ENCODE results near the gene EARS2. TPM values are rescaled to one million over a fixed set of nuclear protein-coding genes. Genes with fewer than 3 reads are reported as not detected.

The EARS2 gene
- total and polyA plus RNA-seq, 3 experiments from 2014 or later, result 14.1 to 28.5 (median 26.9) TPM

- H3K9me3 Mint-ChIP-seq, result no peaks in the 10 kb centered on the region
- no peaks in the 10 kb centered on the region for H3K9me3 ChIP-seq (ENCODE audit: low read length)
- H3K36me3 Mint-ChIP-seq, result peaks cover 0 to 87% (median 19%) of the 10 kb centered on the region in 3 donors
- H3K27ac Mint-ChIP-seq, result peak overlapping the region in 2 of 8 donors; percentile 25 to 30
- H3K27me3 Mint-ChIP-seq, result no peaks in the 10 kb centered on the region
- peaks cover 12% of the 10 kb centered on the region for H3K4me1 ChIP-seq (ENCODE audit: insufficient read depth, low read length)
- H3K4me1 Mint-ChIP-seq, result peaks cover 17 to 34% (median 25%) of the 10 kb centered on the region in 3 donors
- no peaks in the 10 kb centered on the region for H3K27me3 ChIP-seq (ENCODE audit: insufficient read depth, low read length, poor library complexity, severe bottlenecking)
- ChIA-PET CTCF (no interaction called here), POLR2A (no interaction called here)
- H3K36me3 ChIP-seq (ENCODE audit: insufficient read depth, low read length), result peaks cover 47% of the 10 kb centered on the region
- H3K4me3 ChIP-seq (ENCODE audit: low read length), result no peak overlapping the region
- H3K27ac ChIP-seq (ENCODE audit: low read depth, low read length), result no peak overlapping the region
- no peak for DNase-seq
- H3K4me3 Mint-ChIP-seq, result peak overlapping the region in 1 of 7 donors; percentile 55
Observed at GRCh38 chr16:23563186-23563585, 6.0 kb upstream of the EARS2 start.

DNA sequence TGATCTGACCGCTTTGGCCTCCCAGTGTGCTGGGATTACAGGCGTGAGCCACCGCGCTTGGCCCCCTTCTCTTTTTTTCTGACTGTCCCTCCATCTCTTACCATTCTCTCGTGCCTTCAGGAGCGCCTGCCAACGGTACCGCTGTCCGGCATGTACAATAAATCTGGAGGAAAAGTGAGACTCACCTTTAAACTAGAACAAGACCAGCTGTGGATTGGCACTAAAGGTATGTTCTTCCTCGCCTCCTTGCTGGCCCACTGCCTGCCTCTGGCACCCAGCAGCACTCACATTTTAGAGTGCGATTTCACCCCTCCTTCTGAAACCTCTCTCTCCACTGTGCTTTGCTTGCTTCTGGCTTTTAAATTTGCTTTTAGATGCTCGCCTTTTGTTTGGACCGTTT, 5.4 kb upstream of the EARS2 start:
- Mint-ChIP-seq H3K4me1 (peaks cover 17 to 36% (median 25%) of the 10 kb centered on the region in 3 donors), H3K9me3 (no peaks in the 10 kb centered on the region), H3K4me3 (peak overlapping the region in 1 of 7 donors; percentile 13), H3K27me3 (no peaks in the 10 kb centered on the region), H3K36me3 (peaks cover 0 to 82% (median 19%) of the 10 kb centered on the region in 3 donors), H3K27ac (peak overlapping the region in 1 of 8 donors; percentile 25)
- peaks cover 44% of the 10 kb centered on the region for H3K36me3 ChIP-seq (ENCODE audit: insufficient read depth, low read length)
- no peak overlapping the region for H3K27ac ChIP-seq (ENCODE audit: low read depth, low read length)
- H3K27me3 ChIP-seq (ENCODE audit: insufficient read depth, low read length, poor library complexity, severe bottlenecking), result no peaks in the 10 kb centered on the region
- peak in 1 of 5 donors; percentile 26 for DNase-seq
- H3K9me3 ChIP-seq (ENCODE audit: low read length), result no peaks in the 10 kb centered on the region
- H3K4me1 ChIP-seq (ENCODE audit: insufficient read depth, low read length), result peaks cover 15% of the 10 kb centered on the region
- H3K4me3 ChIP-seq (ENCODE audit: low read length), result no peak overlapping the region
- CTCF ChIA-PET, result no interaction called here
- POLR2A ChIA-PET, result no interaction called here

- Mint-ChIP-seq H3K4me3 (peak overlapping the region in 1 of 7 donors; percentile 34), H3K9me3 (no peaks in the 10 kb centered on the region), H3K4me1 (peaks cover 23 to 42% (median 32%) of the 10 kb centered on the region in 3 donors), H3K27me3 (no peaks in the 10 kb centered on the region), H3K36me3 (peaks cover 0 to 81% (median 19%) of the 10 kb centered on the region in 3 donors), H3K27ac (peak overlapping the region in 1 of 8 donors; percentile 35)
- no peak overlapping the region for H3K27ac ChIP-seq (ENCODE audit: low read depth, low read length)
- no peak overlapping the region for H3K4me3 ChIP-seq (ENCODE audit: low read length)
- no peaks in the 10 kb centered on the region for H3K27me3 ChIP-seq (ENCODE audit: insufficient read depth, low read length, poor library complexity, severe bottlenecking)
- H3K36me3 ChIP-seq (ENCODE audit: insufficient read depth, low read length), result peaks cover 42% of the 10 kb centered on the region
- peaks cover 19% of the 10 kb centered on the region for H3K4me1 ChIP-seq (ENCODE audit: insufficient read depth, low read length)
- DNase-seq, result no peak
- ChIA-PET CTCF (no interaction called here), POLR2A (interaction anchor here (1.0 kb wide), 1 partner anchor 31 kb away, joined by 3 read pairs; no protein-coding TSS in a partner anchor)
- H3K9me3 ChIP-seq (ENCODE audit: low read length), result no peaks in the 10 kb centered on the region
Observed at GRCh38 chr16:23561586-23561985, 4.4 kb upstream of the EARS2 start.

DNA sequence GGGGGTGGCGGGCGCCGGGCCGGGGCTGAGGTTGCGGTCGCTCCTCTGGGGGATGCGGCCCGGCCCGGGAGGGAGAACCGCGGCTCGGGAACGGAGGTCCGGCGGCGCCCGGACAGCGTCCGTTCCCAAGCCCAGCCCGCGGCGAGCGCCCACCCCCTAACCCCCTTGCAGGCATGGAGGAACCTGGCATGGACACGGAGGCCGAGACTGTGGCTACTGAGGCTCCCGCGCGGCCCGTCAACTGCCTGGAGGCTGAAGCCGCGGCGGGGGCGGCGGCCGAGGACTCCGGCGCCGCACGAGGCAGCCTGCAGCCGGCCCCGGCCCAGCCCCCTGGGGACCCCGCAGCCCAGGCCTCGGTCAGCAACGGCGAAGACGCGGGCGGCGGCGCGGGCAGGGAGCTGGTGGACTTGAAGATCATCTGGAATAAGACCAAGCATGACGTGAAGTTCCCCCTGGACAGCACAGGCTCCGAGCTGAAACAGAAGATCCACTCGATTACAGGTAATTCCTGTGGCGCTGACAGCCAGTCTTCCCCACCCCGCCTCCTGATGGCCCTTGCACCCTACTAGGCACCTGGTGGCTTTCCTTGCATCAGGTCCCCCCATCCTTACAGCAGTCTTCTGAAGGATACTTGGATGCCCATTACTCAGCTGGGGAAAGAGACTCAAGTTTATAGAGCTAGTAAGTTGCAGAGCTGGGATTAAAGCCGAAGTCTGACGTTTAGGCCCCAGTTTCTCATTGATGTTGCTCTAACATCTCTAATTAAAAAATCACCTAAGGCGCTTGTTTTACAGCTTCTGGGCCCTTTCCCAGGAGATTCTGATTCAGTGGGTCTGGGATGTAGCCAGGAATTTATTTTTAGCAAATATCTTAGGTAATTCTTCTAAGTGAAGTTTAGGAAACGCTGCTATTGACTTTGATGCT, 891 bp upstream of the EARS2 start:
- peaks cover 22% of the 10 kb centered on the region for H3K36me3 ChIP-seq (ENCODE audit: insufficient read depth, low read length)
- peak overlapping the region; percentile 97 for H3K4me3 ChIP-seq (ENCODE audit: low read length)

DNA sequence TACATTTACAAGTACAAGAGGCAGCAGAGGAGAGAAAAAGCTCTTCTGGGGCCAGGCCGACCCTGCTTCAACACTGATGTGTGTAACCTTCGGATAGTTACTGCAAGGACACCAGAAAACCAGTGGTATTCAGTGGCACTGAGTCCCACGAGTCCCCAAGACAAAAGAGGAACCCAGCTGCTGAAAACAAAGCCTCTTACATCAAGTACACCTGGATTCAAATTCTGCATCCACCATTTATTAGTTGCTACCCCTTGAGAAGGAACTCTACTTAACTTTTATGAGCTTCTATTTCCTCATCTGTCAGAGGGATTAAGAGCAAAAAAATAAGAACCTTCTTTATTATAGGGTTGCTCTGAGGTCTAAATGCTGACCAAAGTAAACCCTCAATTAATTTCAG, 2.6 kb downstream of the EARS2 start:
- POLR2A ChIA-PET, result interaction anchor here (0.5 kb wide), 1 partner anchor 67 kb away, joined by 3 read pairs; no protein-coding TSS in a partner anchor
- peaks cover 22 to 33% (median 27%) of the 10 kb centered on the region in 3 donors for H3K4me1 Mint-ChIP-seq

More for the DNA sequence above, 891 bp upstream of the EARS2 start:
- Histone ChIP-seq H3K27me3 (ENCODE audit: insufficient read depth, low read length, poor library complexity, severe bottlenecking) (no peaks in the 10 kb centered on the region), H3K4me1 (ENCODE audit: insufficient read depth, low read length) (peaks cover 26% of the 10 kb centered on the region), H3K9me3 (ENCODE audit: low read length) (no peaks in the 10 kb centered on the region), H3K27ac (ENCODE audit: low read depth, low read length) (peak overlapping the region; percentile 92)
- ChIA-PET CTCF (interaction anchor here (0.6 to 1.5 kb wide), 8 partner anchors 13 to 83 kb away, joined by 3 to 5 read pairs (median 3); partner anchors contain the start of genes DCTN5 and PALB2), POLR2A (interaction anchor here (0.6 to 1.4 kb wide), 4 partner anchors 39 to 1459 kb away, joined by 3 to 4 read pairs (median 4); no protein-coding TSS in a partner anchor)
- peaks cover 0 to 56% (median 4%) of the 10 kb centered on the region in 3 donors for H3K36me3 Mint-ChIP-seq
- H3K9me3 Mint-ChIP-seq, result no peaks in the 10 kb centered on the region
- peaks cover 30 to 54% (median 37%) of the 10 kb centered on the region in 3 donors for H3K4me1 Mint-ChIP-seq
- DNase-seq, result peak in 2 of 5 donors; percentile 2 to 12
- no peaks in the 10 kb centered on the region for H3K27me3 Mint-ChIP-seq
- peak overlapping the region; percentile 37 to 99 (median 94) for H3K27ac Mint-ChIP-seq
- H3K4me3 Mint-ChIP-seq, result peak overlapping the region; percentile 91 to 99 (median 94)

GRCh38 chr16:23552161-23552560, 5.0 kb downstream of the EARS2 start:
- H3K27ac Mint-ChIP-seq, result no peak overlapping the region
- DNase-seq, result peak in 1 of 5 donors; percentile 8

More for the DNA sequence above, 2.6 kb downstream of the EARS2 start:
- Mint-ChIP-seq H3K27me3 (no peaks in the 10 kb centered on the region), H3K9me3 (no peaks in the 10 kb centered on the region), H3K4me3 (peak overlapping the region in 1 of 7 donors; percentile 30), H3K27ac (peak overlapping the region in 2 of 8 donors; percentile 27 to 72), H3K36me3 (peaks cover 0 to 49% (median 8%) of the 10 kb centered on the region in 3 donors)
- H3K27ac ChIP-seq (ENCODE audit: low read depth, low read length), result no peak overlapping the region
- H3K9me3 ChIP-seq (ENCODE audit: low read length), result no peaks in the 10 kb centered on the region
- H3K27me3 ChIP-seq (ENCODE audit: insufficient read depth, low read length, poor library complexity, severe bottlenecking), result no peaks in the 10 kb centered on the region
- H3K4me3 ChIP-seq (ENCODE audit: low read length), result no peak overlapping the region
- no peak for DNase-seq
- CTCF ChIA-PET, result interaction anchor here (1.1 to 1.2 kb wide), 2 partner anchors 13 to 119 kb away, joined by 3 to 4 read pairs; no protein-coding TSS in a partner anchor
- H3K4me1 ChIP-seq (ENCODE audit: insufficient read depth, low read length), result peaks cover 26% of the 10 kb centered on the region
- peaks cover 15% of the 10 kb centered on the region for H3K36me3 ChIP-seq (ENCODE audit: insufficient read depth, low read length)

GRCh38 chr16:23549938-23550337, 7.2 kb downstream of the EARS2 start:
- CTCF ChIA-PET, result interaction anchor here (0.7 kb wide), 2 partner anchors 420 to 1978 kb away, joined by 3 read pairs; no protein-coding TSS in a partner anchor
- DNase-seq, result no peak
- Mint-ChIP-seq H3K36me3 (peaks cover 4 to 74% (median 13%) of the 10 kb centered on the region in 3 donors), H3K4me3 (no peak overlapping the region), H3K4me1 (peaks cover 0 to 4% (median 3%) of the 10 kb centered on the region in 3 donors), H3K27me3 (no peaks in the 10 kb centered on the region), H3K27ac (peak overlapping the region in 1 of 8 donors; percentile 46), H3K9me3 (no peaks in the 10 kb centered on the region)
- no peak overlapping the region for H3K4me3 ChIP-seq (ENCODE audit: low read length)
- H3K27ac ChIP-seq (ENCODE audit: low read depth, low read length), result no peak overlapping the region
- POLR2A ChIA-PET, result interaction anchor here (0.6 kb wide), 1 partner anchor 67 kb away, joined by 3 read pairs; no protein-coding TSS in a partner anchor
- H3K4me1 ChIP-seq (ENCODE audit: insufficient read depth, low read length), result no peaks in the 10 kb centered on the region
- H3K9me3 ChIP-seq (ENCODE audit: low read length), result no peaks in the 10 kb centered on the region
- no peaks in the 10 kb centered on the region for H3K27me3 ChIP-seq (ENCODE audit: insufficient read depth, low read length, poor library complexity, severe bottlenecking)
- H3K36me3 ChIP-seq (ENCODE audit: insufficient read depth, low read length), result peaks cover 22% of the 10 kb centered on the region

More at GRCh38 chr16:23552161-23552560, 5.0 kb downstream of the EARS2 start:
- no peaks in the 10 kb centered on the region for H3K9me3 Mint-ChIP-seq
- peaks cover 1 to 56% (median 8%) of the 10 kb centered on the region in 3 donors for H3K36me3 Mint-ChIP-seq
- no peaks in the 10 kb centered on the region for H3K27me3 Mint-ChIP-seq
- Histone ChIP-seq H3K4me3 (ENCODE audit: low read length) (no peak overlapping the region), H3K4me1 (ENCODE audit: insufficient read depth, low read length) (peaks cover 11% of the 10 kb centered on the region), H3K36me3 (ENCODE audit: insufficient read depth, low read length) (peaks cover 17% of the 10 kb centered on the region), H3K27ac (ENCODE audit: low read depth, low read length) (no peak overlapping the region), H3K9me3 (ENCODE audit: low read length) (no peaks in the 10 kb centered on the region), H3K27me3 (ENCODE audit: insufficient read depth, low read length, poor library complexity, severe bottlenecking) (no peaks in the 10 kb centered on the region)
- POLR2A ChIA-PET, result no interaction called here
- CTCF ChIA-PET, result no interaction called here
- H3K4me1 Mint-ChIP-seq, result peaks cover 8 to 20% (median 17%) of the 10 kb centered on the region in 3 donors
- no peak overlapping the region for H3K4me3 Mint-ChIP-seq

Data from CD8-positive, alpha-beta memory T cell (primary cell).